AG10803 (cell line): ENCODE data around the gene FAP.
A peak's percentile ranks its signal among the peaks of the same experiment; 100 is the strongest.

Experiments used
- DNase-seq: peaks from one replicate; pipeline ENCODE4 v3.0.0; 2010; ENCODE audit warnings: low read depth
- H3K4me3 ChIP-seq: 2 replicates; pipeline ENCODE4 v1.5.1; 2011; ENCODE audit warnings: mild to moderate bottlenecking, low read length, control low read depth
- TF ChIP-seq, protein P1 (sequence below): conservative IDR thresholded peaks from 2 replicates; pipeline ENCODE4 v1.5.1; 2011; ENCODE audit warnings: mild to moderate bottlenecking, low read length, control low read depth, inconsistent platforms

The FAP gene

DNA sequence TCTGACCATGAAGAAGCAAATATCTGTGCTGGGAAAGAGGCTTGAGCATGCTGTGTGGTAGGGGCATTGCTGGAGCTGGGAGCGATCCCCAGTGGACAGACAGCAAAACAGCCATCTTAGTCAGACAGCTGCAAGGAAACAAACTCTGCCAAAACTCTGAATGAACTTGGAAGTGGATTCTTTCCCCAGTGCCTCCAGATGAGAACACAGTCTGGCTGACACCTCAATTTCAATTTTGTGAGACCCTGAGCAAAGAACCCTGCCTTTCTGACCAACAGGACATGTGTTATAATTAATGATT, 23.2 kb upstream of the FAP start:
- H3K4me3 ChIP-seq: no peak overlapping the region
- TF ChIP-seq, protein P1, sequence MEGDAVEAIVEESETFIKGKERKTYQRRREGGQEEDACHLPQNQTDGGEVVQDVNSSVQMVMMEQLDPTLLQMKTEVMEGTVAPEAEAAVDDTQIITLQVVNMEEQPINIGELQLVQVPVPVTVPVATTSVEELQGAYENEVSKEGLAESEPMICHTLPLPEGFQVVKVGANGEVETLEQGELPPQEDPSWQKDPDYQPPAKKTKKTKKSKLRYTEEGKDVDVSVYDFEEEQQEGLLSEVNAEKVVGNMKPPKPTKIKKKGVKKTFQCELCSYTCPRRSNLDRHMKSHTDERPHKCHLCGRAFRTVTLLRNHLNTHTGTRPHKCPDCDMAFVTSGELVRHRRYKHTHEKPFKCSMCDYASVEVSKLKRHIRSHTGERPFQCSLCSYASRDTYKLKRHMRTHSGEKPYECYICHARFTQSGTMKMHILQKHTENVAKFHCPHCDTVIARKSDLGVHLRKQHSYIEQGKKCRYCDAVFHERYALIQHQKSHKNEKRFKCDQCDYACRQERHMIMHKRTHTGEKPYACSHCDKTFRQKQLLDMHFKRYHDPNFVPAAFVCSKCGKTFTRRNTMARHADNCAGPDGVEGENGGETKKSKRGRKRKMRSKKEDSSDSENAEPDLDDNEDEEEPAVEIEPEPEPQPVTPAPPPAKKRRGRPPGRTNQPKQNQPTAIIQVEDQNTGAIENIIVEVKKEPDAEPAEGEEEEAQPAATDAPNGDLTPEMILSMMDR: no peak
- DNase-seq: no peak

DNA sequence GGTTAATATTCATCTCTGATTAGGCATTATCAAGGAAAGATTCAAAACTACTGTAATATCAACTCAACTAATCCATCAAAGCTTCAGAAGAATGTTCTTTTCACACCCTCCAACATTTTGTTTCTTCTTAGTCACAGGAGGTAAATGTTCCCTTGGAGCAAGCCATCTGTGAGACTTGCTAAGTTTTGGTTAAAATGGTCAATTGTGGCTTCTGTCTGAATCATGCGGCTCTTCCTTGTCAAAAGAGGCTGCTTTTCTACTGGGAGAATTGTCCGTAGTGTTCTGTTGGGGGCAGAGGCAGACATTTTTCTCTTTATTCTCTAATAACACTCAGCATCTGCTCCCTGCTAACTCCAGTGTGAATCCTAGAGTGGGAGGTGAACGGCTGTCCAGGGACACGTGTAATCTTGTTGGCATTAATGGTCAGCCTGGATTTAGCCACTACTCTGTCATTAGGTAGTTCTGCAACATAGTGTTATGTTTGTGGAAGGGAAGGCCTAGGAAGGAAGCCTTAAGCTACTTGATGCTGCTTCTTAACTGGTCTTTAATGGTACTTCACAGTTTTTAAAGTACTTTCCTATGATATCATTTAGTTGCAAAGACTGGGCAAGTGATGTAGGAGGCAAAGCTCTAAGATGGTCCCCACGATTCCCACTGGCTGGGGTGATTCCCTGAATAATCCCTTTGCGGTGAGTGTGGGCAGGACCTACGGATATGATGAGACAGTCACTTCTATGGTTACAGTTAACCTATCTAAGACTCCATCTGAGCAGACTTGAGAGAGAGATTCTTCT, 22.6 kb upstream of the FAP start:
- TF ChIP-seq, protein P1: no peak
- no peak overlapping the region for H3K4me3 ChIP-seq

DNA sequence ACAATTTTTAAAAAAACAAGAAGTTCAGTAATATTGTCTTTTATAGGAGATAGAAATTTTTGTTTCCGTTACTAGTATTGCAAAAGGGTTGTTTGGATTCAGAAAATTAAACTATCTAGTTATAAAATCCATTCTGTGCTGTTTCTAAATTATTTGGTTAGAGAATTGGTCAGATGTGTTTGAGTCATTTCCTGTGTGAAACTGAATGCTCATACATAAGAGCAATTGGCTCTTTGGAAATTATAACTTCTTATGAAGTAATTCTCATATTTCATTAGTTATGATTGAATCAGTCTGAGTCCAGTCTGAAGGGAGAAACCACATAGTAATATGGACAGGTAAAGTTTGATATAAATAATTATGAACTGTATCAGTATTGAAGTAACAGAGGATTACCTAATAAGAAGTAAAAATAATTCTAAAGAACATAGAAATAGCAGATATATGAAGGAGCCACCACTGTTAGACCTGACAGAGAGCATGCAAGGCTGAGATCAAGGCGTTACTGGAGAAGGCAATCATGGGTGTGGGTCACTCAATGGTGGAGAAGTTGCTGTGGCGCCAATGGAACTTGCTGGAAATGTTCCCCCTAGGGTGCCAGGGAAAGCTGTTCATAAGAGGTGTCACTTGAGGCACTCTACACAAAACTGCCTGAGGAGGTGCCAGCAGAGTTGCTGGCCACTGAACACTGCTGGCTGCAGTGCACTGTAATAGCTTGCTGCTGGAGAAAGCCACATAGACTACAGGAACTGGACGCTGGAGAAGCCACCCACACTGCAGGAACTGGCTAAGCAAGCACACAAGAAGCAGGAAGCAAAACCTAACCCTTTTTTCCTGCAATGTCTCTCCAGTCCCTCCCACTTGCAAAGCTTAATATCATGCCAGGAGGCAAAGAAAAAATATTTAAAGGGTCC, 18.0 kb upstream of the FAP start:
- H3K4me3 ChIP-seq: 0 out of 2 replicates have a peak overlapping the region, but pooled peaks have one; percentile 4
- TF ChIP-seq, protein P1: peak; percentile 15; the same call in 1 of the 2 replicates
- peak; percentile 76 for DNase-seq

More for the DNA sequence above, 22.6 kb upstream of the FAP start:
- DNase-seq: no peak

DNA sequence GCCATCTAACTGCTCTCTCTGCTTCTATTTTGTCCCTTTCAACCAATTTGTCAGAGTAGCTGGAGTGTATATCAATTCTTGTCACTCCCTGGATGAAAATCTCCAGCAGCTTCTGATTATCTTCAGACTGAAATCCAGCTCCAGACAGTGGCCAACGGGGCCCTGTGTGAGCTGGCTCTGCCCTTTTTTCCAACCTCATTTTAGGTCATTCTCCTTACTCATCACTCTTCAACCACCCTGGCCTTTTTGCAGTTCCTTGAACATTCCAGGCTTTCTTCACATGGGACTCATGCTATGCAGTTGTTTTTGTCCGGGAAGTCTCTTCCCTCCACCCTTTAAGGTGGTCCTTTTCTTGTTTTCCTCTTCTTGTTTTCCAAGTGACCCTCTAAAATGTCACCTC, 15.4 kb upstream of the FAP start:
- no peak overlapping the region for H3K4me3 ChIP-seq
- DNase-seq: peak; percentile 79
- TF ChIP-seq, protein P1: no peak

DNA sequence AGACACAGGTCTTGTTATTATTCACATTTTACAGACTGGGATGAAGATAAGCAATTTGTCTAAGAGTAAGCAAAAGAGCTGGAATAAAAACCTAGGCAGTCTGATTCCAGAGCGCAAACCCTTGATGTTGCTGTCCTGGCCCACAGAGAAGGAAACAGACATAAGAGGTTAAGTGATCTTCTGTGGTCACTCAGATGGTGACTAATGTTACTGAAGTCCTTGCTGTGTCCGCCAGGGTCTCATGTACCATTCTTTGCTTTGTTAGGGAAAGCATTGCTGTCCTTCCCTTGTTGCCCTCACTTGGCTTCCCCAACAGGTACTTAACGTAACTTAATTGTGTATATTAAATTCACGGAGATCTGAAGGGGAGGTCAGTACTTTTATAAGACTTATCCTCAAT, 14.9 kb upstream of the FAP start:
- no peak for DNase-seq
- H3K4me3 ChIP-seq: no peak overlapping the region
- TF ChIP-seq, protein P1: no peak

DNA sequence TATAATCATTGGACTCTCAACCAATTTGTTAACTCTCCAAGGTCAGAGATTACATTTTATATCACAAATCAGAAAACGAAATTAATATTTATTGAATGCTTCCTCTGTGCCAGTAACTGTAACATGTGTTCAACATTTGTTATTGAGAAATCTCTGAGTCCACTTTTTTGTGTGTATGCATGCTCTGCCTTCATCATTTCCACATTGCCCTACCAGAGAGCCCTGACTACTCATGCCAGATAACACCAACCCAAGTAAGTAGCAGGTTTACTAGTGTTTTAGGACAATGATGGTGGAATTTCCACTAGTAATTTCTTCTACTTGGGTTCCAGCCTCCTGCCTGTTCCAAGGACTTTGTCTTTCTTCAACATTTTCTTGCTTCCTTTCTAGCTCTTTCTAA, 14.2 kb upstream of the FAP start:
- H3K4me3 ChIP-seq: no peak overlapping the region
- TF ChIP-seq, protein P1: no peak
- peak; percentile 81 for DNase-seq
